GM12872 (cell line): ENCODE measurements around the gene FUT8.

Experiments
- TF ChIP-seq, protein P1 (sequence below): IDR thresholded peaks from 3 replicates; pipeline ENCODE4 v1.5.1; 2011; ENCODE audit warnings: low read depth, mild to moderate bottlenecking, low read length, moderate library complexity; ENCODE audit not compliant: insufficient read depth

The FUT8 gene

DNA sequence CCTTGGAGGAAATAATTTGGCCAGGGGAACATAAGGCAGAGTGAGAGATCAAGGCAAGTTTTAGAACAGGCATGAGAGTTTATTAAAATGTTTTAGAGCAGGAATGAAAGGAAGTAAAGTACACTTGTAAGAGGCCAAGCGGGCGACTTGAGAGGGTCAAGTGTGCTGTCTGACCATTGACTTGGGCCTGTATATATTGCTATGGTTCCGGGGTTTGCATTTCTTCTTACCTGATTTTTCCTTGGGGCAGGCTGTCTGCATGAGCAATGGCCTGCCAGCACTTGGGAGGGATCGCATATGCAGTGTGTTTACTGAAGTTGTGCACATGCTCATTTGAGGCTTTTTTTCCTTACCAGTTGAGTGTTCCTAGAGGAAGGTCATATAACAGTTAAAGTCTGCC, 214.8 kb downstream of the FUT8 start:
- TF ChIP-seq, protein P1, sequence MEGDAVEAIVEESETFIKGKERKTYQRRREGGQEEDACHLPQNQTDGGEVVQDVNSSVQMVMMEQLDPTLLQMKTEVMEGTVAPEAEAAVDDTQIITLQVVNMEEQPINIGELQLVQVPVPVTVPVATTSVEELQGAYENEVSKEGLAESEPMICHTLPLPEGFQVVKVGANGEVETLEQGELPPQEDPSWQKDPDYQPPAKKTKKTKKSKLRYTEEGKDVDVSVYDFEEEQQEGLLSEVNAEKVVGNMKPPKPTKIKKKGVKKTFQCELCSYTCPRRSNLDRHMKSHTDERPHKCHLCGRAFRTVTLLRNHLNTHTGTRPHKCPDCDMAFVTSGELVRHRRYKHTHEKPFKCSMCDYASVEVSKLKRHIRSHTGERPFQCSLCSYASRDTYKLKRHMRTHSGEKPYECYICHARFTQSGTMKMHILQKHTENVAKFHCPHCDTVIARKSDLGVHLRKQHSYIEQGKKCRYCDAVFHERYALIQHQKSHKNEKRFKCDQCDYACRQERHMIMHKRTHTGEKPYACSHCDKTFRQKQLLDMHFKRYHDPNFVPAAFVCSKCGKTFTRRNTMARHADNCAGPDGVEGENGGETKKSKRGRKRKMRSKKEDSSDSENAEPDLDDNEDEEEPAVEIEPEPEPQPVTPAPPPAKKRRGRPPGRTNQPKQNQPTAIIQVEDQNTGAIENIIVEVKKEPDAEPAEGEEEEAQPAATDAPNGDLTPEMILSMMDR: no peak

DNA sequence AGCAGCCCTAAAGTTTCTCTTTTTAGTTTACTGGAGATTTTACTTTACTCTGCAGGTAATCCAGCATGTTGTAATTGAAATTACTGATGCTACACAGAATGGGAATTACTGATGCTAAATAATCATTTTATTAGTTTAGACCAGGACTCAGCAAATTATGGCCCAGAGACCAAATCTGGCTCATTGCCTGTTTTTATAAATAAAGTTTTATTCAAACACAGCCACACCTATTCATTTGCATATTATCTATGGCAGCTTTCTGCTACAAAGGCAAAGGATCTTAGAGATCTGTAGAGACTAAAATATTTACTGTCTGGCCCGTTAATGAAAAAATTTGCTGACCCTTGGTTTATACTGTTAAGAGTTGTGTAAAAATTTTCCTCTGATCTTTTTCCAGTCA, 216.1 kb downstream of the FUT8 start:
- TF ChIP-seq, protein P1: no peak

DNA sequence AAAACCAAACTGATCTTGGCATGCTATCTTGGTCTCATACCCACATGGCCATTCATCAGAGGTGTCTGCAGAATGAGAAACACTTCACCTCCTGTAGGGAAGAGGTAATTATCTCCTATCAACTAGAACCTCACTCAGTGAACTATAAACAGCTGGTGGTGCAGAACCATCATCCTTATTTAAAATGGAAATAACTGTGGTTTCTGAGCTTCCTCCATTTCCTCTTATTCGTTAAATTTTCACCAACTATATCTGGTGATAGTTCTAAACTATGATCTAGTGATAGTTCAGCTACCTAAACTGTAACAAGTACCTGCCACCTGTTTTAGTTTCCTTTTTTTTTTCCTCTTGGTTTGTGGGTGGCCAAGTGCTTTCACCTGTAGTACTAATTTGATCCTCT, 218.5 kb downstream of the FUT8 start:
- TF ChIP-seq, protein P1: no peak

DNA sequence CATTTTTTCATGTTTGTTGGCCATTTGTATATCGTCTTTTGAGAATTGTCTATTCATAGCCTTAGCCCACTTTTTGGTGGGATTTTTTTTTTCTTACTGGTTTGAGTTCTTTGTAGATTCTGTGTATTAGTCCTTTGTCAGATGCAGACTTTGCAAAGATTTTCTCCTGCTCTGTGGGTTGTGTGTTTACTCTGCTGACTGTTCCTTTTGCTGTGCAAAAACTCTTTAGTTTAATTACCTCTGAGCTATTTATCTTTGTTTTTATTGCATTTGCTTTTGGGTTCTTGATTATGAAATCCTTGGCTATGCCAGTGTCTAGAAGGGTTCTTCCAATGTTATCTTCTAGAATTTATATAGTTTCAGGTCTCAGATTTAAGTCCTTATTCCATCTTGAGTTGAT, 220.0 kb downstream of the FUT8 start:
- TF ChIP-seq, protein P1: no peak

DNA sequence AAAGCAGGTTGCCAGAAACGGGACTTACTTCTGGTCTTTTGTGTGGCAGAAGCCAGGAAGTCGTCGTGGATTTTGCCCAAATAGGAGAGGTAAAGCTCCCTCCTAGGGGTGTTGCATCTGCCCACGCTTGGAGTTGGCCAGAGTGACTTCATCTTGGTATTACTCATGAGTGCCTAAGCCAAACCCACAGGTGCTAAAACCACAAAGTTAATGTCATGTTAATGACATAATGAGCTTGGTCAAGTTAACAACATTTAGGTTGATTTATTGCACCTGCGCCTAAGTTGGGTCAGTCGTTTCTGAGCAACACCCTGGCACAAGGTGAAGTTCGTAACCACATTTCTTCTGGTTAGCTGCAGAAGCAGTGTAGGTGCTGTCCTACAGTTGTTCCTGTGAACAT, 225.2 kb downstream of the FUT8 start:
- TF ChIP-seq, protein P1: no peak

DNA sequence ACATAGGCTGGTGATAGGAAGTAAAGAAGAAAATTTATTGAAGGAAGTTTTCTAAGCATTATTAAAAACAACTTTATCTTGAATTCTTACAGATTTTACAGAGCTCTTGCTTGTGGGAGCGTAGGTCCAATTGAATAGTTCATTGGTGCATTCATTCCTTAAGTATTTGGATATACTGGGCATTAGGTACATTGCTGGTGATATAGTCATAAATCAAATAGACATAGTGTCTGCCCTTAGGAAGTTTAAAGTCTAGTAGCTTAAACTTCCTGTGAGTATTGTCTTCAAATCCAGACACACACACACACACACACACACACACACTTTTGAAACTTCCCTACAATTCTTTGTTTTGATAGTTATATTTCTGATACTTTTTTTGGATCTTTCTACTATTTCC, 226.7 kb downstream of the FUT8 start:
- TF ChIP-seq, protein P1: no peak

DNA sequence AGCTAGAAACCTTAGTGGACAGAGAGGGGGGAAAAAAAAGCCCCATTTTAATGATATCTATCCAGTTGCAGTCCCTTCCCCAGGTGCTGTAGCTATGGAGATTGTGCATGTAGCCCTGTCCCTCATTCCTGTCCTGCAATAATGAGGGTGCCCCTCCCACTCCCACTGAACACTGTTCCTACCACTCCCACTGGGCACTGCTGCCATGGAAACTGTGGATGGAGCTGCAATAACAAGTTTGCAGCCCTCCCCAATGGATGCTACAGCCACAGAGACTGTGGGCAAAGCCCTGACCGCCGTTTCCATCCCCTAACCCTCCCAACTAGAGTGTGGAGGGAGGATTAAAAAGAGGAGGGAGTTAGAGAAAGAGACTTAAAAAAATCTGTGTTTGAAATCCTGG, 238.3 kb downstream of the FUT8 start:
- TF ChIP-seq, protein P1: no peak

DNA sequence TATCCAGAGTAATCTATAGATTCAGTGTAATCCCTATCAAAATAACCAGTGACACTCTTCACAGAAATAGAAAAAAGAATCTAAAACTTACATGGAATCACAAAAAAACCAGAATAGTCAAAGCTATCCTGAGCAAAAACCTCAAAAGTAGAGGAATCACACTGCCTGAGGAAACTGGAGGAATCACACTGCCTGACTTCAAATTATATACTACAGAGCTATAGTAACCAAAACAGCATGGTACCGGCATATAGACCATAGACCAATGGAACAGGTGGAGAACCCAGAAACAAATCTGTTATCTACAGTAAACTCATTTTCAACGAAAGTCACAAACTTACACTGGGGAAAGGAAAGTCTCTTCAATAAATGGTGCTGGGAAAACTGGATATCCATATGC, 244.0 kb downstream of the FUT8 start:
- TF ChIP-seq, protein P1: no peak
